Trophoblast cell (in vitro differentiated cells and primary cell): ENCODE data around the gene NHSL2.
A peak's percentile ranks its signal among the peaks of the same experiment; 100 is the strongest.

Experiments
- DNase-seq, 2 donors: peaks; one replicate each; pipeline ENCODE4 v3.0.0-alpha.2; 2016
- H2AFZ ChIP-seq: 2 replicates; pipeline ENCODE4 v1.6.1; 2013; ENCODE audit warnings: low read length, moderate library complexity, mild to moderate bottlenecking; ENCODE audit not compliant: insufficient read depth, poor library complexity
- H2AK5ac ChIP-seq: 2 replicates; pipeline ENCODE4 v1.6.1; 2013; ENCODE audit warnings: mild to moderate bottlenecking, low read length
- H2BK120ac ChIP-seq: 2 replicates; pipeline ENCODE4 v1.6.1; 2013; ENCODE audit warnings: low read length, mild to moderate bottlenecking, moderate library complexity; ENCODE audit not compliant: insufficient read depth, poor library complexity
- H2BK12ac ChIP-seq: 2 replicates; pipeline ENCODE4 v1.6.1; 2013; ENCODE audit warnings: mild to moderate bottlenecking, low read length, moderate library complexity
- H2BK5ac ChIP-seq: 2 replicates; pipeline ENCODE4 v1.6.1; 2013; ENCODE audit warnings: low read length, low read depth, moderate library complexity, mild to moderate bottlenecking; ENCODE audit not compliant: poor library complexity
- H3K14ac ChIP-seq: 2 replicates; pipeline ENCODE4 v1.6.1; 2013; ENCODE audit warnings: mild to moderate bottlenecking, low read length
- H3K18ac ChIP-seq: 2 replicates; pipeline ENCODE4 v1.6.1; 2013; ENCODE audit warnings: mild to moderate bottlenecking, low read length
- H3K23ac ChIP-seq: 2 replicates; pipeline ENCODE4 v1.6.1; 2013; ENCODE audit warnings: low read length
- H3K27ac ChIP-seq: 2 replicates; pipeline ENCODE4 v1.5.1; 2013; ENCODE audit warnings: low read depth, mild to moderate bottlenecking, inconsistent platforms, low read length, moderate library complexity
- H3K27me3 ChIP-seq: 2 replicates; pipeline ENCODE4 v1.6.1; 2013; ENCODE audit warnings: inconsistent platforms, mild to moderate bottlenecking, low read length, moderate library complexity; ENCODE audit not compliant: insufficient read depth
- H3K36me3 ChIP-seq, 2 experiments: 1 replicate in 1 of 2; 2 replicates in 1 of 2; pipeline ENCODE4 v1.6.1; 2013; ENCODE audit warnings: low read length in 2 of 2, mild to moderate bottlenecking in 2 of 2, moderate library complexity in 1 of 2; ENCODE audit not compliant: insufficient read depth in 2 of 2, control insufficient read depth in 1 of 2
- H3K4ac ChIP-seq: 2 replicates; pipeline ENCODE4 v1.6.1; 2013; ENCODE audit warnings: low read depth, mild to moderate bottlenecking, low read length, moderate library complexity
- H3K4me1 ChIP-seq, 2 experiments: 1 replicate in 1 of 2; 2 replicates in 1 of 2; pipeline ENCODE4 v1.6.1; 2013; ENCODE audit warnings: low read length in 2 of 2, mild to moderate bottlenecking in 2 of 2, moderate library complexity in 1 of 2; ENCODE audit not compliant: insufficient read depth in 2 of 2, control insufficient read depth in 1 of 2
- H3K4me2 ChIP-seq: 2 replicates; pipeline ENCODE4 v1.6.1; 2013; ENCODE audit warnings: inconsistent platforms, mild to moderate bottlenecking, low read length, moderate library complexity
- H3K4me3 ChIP-seq: 2 replicates; pipeline ENCODE4 v1.5.1; 2013; ENCODE audit warnings: mild to moderate bottlenecking, low read depth, low read length, inconsistent platforms
- H3K79me1 ChIP-seq: one replicate; pipeline ENCODE4 v1.6.1; 2013; ENCODE audit warnings: low read length
- H3K79me2 ChIP-seq: 2 replicates; pipeline ENCODE4 v1.6.1; 2013; ENCODE audit warnings: low read length, mild to moderate bottlenecking; ENCODE audit not compliant: control insufficient read depth, insufficient read depth, poor library complexity
- H3K9ac ChIP-seq: 2 replicates; pipeline ENCODE4 v1.6.1; 2013; ENCODE audit warnings: mild to moderate bottlenecking, low read length
- H3K9me3 ChIP-seq: 2 replicates; pipeline ENCODE4 v1.6.1; 2013; ENCODE audit warnings: low read depth, mild to moderate bottlenecking, control low read depth, inconsistent platforms, low read length; ENCODE audit not compliant: insufficient read depth
- H4K12ac ChIP-seq: 2 replicates; pipeline ENCODE4 v1.6.1; 2013; ENCODE audit warnings: low read depth, mild to moderate bottlenecking, low read length, moderate library complexity
- H4K8ac ChIP-seq: 2 replicates; pipeline ENCODE4 v1.6.1; 2013; ENCODE audit warnings: low read depth, mild to moderate bottlenecking, low read length, moderate library complexity
- H4K91ac ChIP-seq: one replicate; pipeline ENCODE4 v1.6.1; 2013; ENCODE audit warnings: low read depth, mild to moderate bottlenecking, low read length, moderate library complexity
- WGBS: extraction: QIAGEN DNeasy Blood & Tissue Kit; methylation state at CpG from one replicate; pipeline ENCODE4 v1.1.7; 2013; ENCODE audit warnings: missing lambda C conversion rate; ENCODE audit not compliant: insufficient read length, insufficient coverage; ENCODE audit errors: extremely low coverage; 5-methylcytosine and 5-hydroxymethylcytosine counted together

NHSL2 gene

DNA sequence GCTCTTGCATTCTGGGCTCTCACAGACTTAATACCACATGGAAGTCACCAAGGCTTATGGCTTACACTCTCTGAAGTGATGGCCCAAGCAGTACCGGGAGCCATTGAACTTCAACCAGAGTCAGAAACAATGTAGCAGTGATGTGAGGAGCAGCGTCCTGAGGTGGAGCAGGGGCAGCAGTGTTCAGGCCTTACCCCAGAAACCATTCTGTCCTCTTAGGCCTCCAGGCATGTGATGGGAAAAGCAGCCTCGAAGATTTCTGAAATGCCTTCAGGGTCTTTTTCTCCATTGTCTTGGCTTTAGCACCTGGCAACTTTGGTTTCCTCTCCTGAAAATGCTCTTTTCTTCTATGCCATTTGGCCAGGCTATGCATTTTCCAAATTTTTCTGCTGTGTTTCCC, 248.1 kb downstream of the NHSL2 start:
- no CpG with 5 or more reads among the region's 3 CpGs for WGBS
- Histone ChIP-seq H2BK120ac (no peak overlapping the region), H3K27ac (no peak overlapping the region), H3K4me3 (no peak overlapping the region), H4K8ac (no peak overlapping the region), H3K27me3 (no peaks in the 10 kb centered on the region), H3K4ac (no peak overlapping the region), H3K36me3 (no peaks in the 10 kb centered on the region), H3K4me1 (no peaks in the 10 kb centered on the region), H2AFZ (no peak overlapping the region), H3K9me3 (peaks cover 5% of the 10 kb centered on the region), H2AK5ac (no peak overlapping the region), H3K23ac (no peak overlapping the region), H3K14ac (no peak overlapping the region), H3K9ac (no peak overlapping the region), H2BK12ac (no peak overlapping the region), H3K79me2 (no peaks in the 10 kb centered on the region), H2BK5ac (no peak overlapping the region), H3K4me2 (no peak overlapping the region), H4K12ac (no peak overlapping the region), H3K79me1 (no peaks in the 10 kb centered on the region), H4K91ac (no peak overlapping the region), H3K18ac (no peak overlapping the region)
- no peak for DNase-seq

DNA sequence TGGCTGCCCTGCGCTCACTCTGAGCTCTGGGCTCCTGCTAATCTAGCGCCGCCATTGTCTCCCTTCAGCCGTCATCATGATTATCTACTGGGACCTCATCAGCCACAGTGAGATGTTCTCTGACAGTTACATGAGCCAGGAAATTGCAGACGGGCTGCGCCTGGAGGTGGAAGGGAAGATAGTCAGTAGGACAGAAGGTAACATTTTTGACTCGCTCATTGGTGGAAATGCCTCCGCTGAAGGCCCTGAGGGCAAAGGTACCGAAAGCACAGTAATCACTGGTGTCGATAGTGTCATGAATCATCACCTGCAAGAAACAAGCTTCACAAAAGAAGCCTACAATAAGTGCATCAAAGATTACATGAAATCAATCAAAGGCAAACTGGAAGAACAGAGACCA, 249.1 kb downstream of the NHSL2 start:
- H3K27me3 ChIP-seq, result no peaks in the 10 kb centered on the region

DNA sequence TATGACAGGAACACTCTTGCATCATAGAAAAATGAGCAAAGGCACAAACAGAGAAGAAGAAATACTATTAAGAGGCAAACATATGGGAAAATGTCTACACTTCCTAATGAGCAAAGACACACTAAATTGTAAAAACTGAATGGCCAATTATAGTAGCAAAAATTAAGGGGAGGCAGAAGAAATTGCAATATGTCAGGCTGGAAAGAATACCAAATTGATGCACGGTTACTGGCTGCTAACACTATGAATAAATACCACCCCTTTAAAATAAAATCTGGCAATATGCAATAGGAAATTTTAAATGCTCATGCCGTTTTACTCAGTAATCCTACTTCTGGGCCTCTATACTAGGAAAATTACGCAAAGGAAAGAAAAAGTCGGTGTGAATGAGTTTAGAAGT, 254.9 kb downstream of the NHSL2 start:
- Histone ChIP-seq H3K9me3 (no peaks in the 10 kb centered on the region), H3K4ac (no peak overlapping the region), H3K23ac (no peak overlapping the region), H4K12ac (no peak overlapping the region), H3K27me3 (no peaks in the 10 kb centered on the region), H3K27ac (no peak overlapping the region), H3K4me2 (no peak overlapping the region), H2BK120ac (no peak overlapping the region), H3K79me1 (no peaks in the 10 kb centered on the region), H3K9ac (no peak overlapping the region), H2AK5ac (no peak overlapping the region), H2BK12ac (no peak overlapping the region), H2BK5ac (no peak overlapping the region), H4K91ac (no peak overlapping the region), H3K18ac (no peak overlapping the region), H2AFZ (no peak overlapping the region), H4K8ac (no peak overlapping the region), H3K79me2 (no peaks in the 10 kb centered on the region), H3K14ac (no peak overlapping the region), H3K4me1 (no peaks in the 10 kb centered on the region), H3K4me3 (no peak overlapping the region), H3K36me3 (no peaks in the 10 kb centered on the region)
- no peak for DNase-seq
- no CpG with 5 or more reads among the region's 4 CpGs for WGBS

More for the DNA sequence above, 249.1 kb downstream of the NHSL2 start:
- Histone ChIP-seq H3K4me3 (no peak overlapping the region), H3K79me2 (no peaks in the 10 kb centered on the region), H3K36me3 (no peaks in the 10 kb centered on the region), H2BK120ac (no peak overlapping the region), H3K18ac (no peak overlapping the region), H3K4me1 (no peaks in the 10 kb centered on the region), H2BK5ac (no peak overlapping the region), H3K4me2 (no peak overlapping the region), H4K91ac (no peak overlapping the region), H3K14ac (no peak overlapping the region), H2AK5ac (no peak overlapping the region), H3K27ac (no peak overlapping the region), H3K23ac (no peak overlapping the region), H3K4ac (no peak overlapping the region), H3K9ac (no peak overlapping the region), H3K9me3 (peaks cover 5% of the 10 kb centered on the region), H4K8ac (no peak overlapping the region), H2AFZ (no peak overlapping the region), H4K12ac (no peak overlapping the region), H3K79me1 (no peaks in the 10 kb centered on the region), H2BK12ac (no peak overlapping the region)
- peak; percentile 73 to 76 for DNase-seq
- no CpG with 5 or more reads among the region's 10 CpGs for WGBS

DNA sequence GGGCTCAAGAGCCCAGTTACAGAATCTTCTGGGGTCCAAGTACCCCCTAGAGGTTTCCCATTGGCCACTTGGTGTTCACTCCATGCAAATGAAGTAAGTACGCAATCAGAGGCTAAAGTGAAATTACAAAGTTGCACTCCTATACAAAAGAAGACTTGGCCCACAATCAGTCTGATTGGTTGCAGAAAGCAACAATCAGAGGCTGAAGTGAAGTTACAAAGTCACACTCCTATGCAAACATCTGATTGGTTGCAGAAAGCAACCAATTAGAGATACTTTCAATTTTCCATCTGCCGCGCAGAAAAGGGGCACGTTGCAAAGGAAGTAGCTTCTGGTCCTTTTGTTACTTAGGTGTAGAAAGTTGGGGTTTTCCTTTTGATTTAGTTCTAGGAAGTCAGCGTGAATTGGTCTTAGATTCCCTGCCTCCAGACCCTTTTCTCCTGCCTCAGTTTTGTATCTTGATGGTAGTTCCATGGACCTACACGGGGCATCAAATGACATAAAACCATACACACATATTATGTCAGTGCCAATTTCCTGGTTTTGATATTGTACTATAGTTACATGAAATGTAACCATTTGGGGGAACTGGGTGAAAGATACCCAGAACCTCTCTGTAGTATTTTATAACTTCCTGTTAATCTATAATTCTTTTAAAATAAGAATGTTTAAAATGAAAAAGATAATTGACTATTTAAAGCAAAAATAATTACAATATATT, 258.5 kb downstream of the NHSL2 start:
- Histone ChIP-seq H3K23ac (no peak overlapping the region), H3K4me3 (no peak overlapping the region), H4K91ac (no peak overlapping the region), H3K9ac (no peak overlapping the region), H3K79me1 (no peaks in the 10 kb centered on the region), H4K8ac (no peak overlapping the region), H2AK5ac (no peak overlapping the region), H3K4ac (no peak overlapping the region), H2BK5ac (no peak overlapping the region), H3K27me3 (no peaks in the 10 kb centered on the region), H3K4me1 (no peaks in the 10 kb centered on the region), H2BK12ac (no peak overlapping the region), H3K4me2 (no peak overlapping the region), H2AFZ (no peak overlapping the region), H3K79me2 (no peaks in the 10 kb centered on the region), H3K18ac (no peak overlapping the region), H2BK120ac (no peak overlapping the region), H3K9me3 (no peaks in the 10 kb centered on the region), H3K14ac (no peak overlapping the region), H3K36me3 (no peaks in the 10 kb centered on the region), H3K27ac (no peak overlapping the region), H4K12ac (no peak overlapping the region)
- WGBS, result no CpG with 5 or more reads among the region's 6 CpGs
- DNase-seq, result no peak
